HCT116 (cell line): ENCODE measurements around the gene NGEF.

Experiments
- CTCF ChIP-seq, 3 experiments: fragments of 200-600 bp in 1 of 3; sonication (generic) in 1 of 3; IDR thresholded peaks in 2 of 3; conservative IDR thresholded peaks in 1 of 3; 2 replicates each; pipeline ENCODE4 v1.5.1; 2012 to 2017; ENCODE audit warnings: low read depth in 2 of 3, low read length in 2 of 3, antibody characterized with exemption in 1 of 3, borderline replicate concordance in 1 of 3, control low read depth in 1 of 3, mild to moderate bottlenecking in 1 of 3, mixed read lengths in 1 of 3, mixed run types in 1 of 3, moderate library complexity in 1 of 3; ENCODE audit not compliant: insufficient read depth in 1 of 3
- POLR2A ChIP-seq: IDR thresholded peaks from 2 replicates; pipeline ENCODE4 v1.7.0; 2011; ENCODE audit warnings: borderline replicate concordance; ENCODE audit not compliant: insufficient read depth, insufficient read length; ENCODE audit errors: extremely low read depth
- POLR2AphosphoS5 ChIP-seq: IDR thresholded peaks from 2 replicates; pipeline ENCODE4 v1.6.1; 2011; ENCODE audit warnings: mild to moderate bottlenecking, low read depth, low read length, moderate library complexity
- RAD21 ChIP-seq: IDR thresholded peaks from 2 replicates; pipeline ENCODE4 v1.6.1; 2012; ENCODE audit warnings: low read depth, mild to moderate bottlenecking
- SIN3A ChIP-seq: IDR thresholded peaks from 2 replicates; pipeline ENCODE4 v1.6.1; 2012; ENCODE audit warnings: low read depth
- ZFX ChIP-seq: fragments of 450-650 bp; IDR thresholded peaks from 2 replicates; pipeline ENCODE4 v1.6.1; 2017
- TF ChIP-seq, protein P1 (sequence below): IDR thresholded peaks from 2 replicates; pipeline ENCODE4 v1.6.1; 2012; ENCODE audit warnings: low read depth
- TF ChIP-seq, protein P2 (sequence below): IDR thresholded peaks from 2 replicates; pipeline ENCODE4 v1.6.1; 2012

- TF ChIP-seq CTCF (IDR thresholded peaks at IDR 0.05 in 2 of 3, conservative IDR thresholded peaks at IDR 0.05 in 1 of 3; ENCODE audit: borderline replicate concordance in 1 of 3, insufficient read depth in 1 of 3, low read depth in 2 of 3, low read length in 2 of 3), result no peak
- TF ChIP-seq SIN3A, result no peak
- TF ChIP-seq, protein P1, sequence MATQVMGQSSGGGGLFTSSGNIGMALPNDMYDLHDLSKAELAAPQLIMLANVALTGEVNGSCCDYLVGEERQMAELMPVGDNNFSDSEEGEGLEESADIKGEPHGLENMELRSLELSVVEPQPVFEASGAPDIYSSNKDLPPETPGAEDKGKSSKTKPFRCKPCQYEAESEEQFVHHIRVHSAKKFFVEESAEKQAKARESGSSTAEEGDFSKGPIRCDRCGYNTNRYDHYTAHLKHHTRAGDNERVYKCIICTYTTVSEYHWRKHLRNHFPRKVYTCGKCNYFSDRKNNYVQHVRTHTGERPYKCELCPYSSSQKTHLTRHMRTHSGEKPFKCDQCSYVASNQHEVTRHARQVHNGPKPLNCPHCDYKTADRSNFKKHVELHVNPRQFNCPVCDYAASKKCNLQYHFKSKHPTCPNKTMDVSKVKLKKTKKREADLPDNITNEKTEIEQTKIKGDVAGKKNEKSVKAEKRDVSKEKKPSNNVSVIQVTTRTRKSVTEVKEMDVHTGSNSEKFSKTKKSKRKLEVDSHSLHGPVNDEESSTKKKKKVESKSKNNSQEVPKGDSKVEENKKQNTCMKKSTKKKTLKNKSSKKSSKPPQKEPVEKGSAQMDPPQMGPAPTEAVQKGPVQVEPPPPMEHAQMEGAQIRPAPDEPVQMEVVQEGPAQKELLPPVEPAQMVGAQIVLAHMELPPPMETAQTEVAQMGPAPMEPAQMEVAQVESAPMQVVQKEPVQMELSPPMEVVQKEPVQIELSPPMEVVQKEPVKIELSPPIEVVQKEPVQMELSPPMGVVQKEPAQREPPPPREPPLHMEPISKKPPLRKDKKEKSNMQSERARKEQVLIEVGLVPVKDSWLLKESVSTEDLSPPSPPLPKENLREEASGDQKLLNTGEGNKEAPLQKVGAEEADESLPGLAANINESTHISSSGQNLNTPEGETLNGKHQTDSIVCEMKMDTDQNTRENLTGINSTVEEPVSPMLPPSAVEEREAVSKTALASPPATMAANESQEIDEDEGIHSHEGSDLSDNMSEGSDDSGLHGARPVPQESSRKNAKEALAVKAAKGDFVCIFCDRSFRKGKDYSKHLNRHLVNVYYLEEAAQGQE, result no peak
- no peak for TF ChIP-seq POLR2AphosphoS5
- no peak for TF ChIP-seq POLR2A
- TF ChIP-seq ZFX, result no peak
- no peak for TF ChIP-seq RAD21
- TF ChIP-seq, protein P2, sequence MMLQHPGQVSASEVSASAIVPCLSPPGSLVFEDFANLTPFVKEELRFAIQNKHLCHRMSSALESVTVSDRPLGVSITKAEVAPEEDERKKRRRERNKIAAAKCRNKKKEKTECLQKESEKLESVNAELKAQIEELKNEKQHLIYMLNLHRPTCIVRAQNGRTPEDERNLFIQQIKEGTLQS, result no peak
Measured at GRCh38 chr2:232863996-232864395, 149.1 kb downstream of the NGEF start.
